Neural cell (in vitro differentiated cells): ENCODE measurements around the gene PTPRN2.

Experiments
- CTCF ChIP-seq: fragments of 450-650 bp; IDR thresholded peaks from 2 replicates; pipeline ENCODE4 v1.5.1; 2014; ENCODE audit warnings: antibody characterized with exemption, mild to moderate bottlenecking, moderate library complexity; ENCODE audit not compliant: poor library complexity, severe bottlenecking
- EP300 ChIP-seq: fragments of 450-650 bp; conservative IDR thresholded peaks from 2 replicates; pipeline ENCODE4 v1.6.1; 2014; ENCODE audit warnings: antibody characterized with exemption, mild to moderate bottlenecking, moderate library complexity; ENCODE audit not compliant: poor library complexity, severe bottlenecking
- POLR2AphosphoS5 ChIP-seq: IDR thresholded peaks from 2 replicates; pipeline ENCODE4 v1.6.1; 2012
- REST ChIP-seq: IDR thresholded peaks from 2 replicates; pipeline ENCODE4 v1.6.1; 2012; ENCODE audit warnings: borderline replicate concordance
- SMC3 ChIP-seq: fragments of 450-650 bp; conservative IDR thresholded peaks from 2 replicates; pipeline ENCODE4 v1.6.1; 2014; ENCODE audit warnings: antibody characterized with exemption, mild to moderate bottlenecking, moderate library complexity; ENCODE audit not compliant: poor library complexity
- TAF1 ChIP-seq: IDR thresholded peaks from 2 replicates; pipeline ENCODE4 v1.6.1; 2012; ENCODE audit warnings: low read depth

GRCh38 chr7:158047391-158048059, 540.1 kb downstream of the PTPRN2 start:
- TF ChIP-seq CTCF (no peak), TAF1 (no peak), REST (no peak), POLR2AphosphoS5 (peak; percentile 13), EP300 (no peak), SMC3 (no peak)
